A549 (cell line): Measurements from ENCODE around the gene TMEM174.

Source experiments
- CEBPB ChIP-seq, 2 experiments: fragments of >200 bp in 1 of 2; sonication (Bioruptor Twin) in 1 of 2; formaldehyde crosslinking in 1 of 2; IDR thresholded peaks; 2 replicates each; pipeline ENCODE4 v1.6.1; 2012 to 2016
- CHD2 ChIP-seq: fragments of 150-350 bp; IDR thresholded peaks from 2 replicates; pipeline ENCODE4 v1.6.1; 2014; ENCODE audit warnings: low read length; ENCODE audit not compliant: partially characterized antibody
- CTCF ChIP-seq: fragments of >200 bp; sonication (Bioruptor Twin); formaldehyde crosslinking; IDR thresholded peaks from 3 replicates; pipeline ENCODE4 v1.5.1; 2016
- EHMT2 ChIP-seq: fragments of 200-600 bp; sonication (generic); IDR thresholded peaks from 2 replicates; pipeline ENCODE4 v1.6.1; 2016; ENCODE audit warnings: antibody characterized with exemption, low read depth, mild to moderate bottlenecking, moderate library complexity
- EP300 ChIP-seq, 2 experiments: fragments of >200 bp; sonication (Bioruptor Twin); formaldehyde crosslinking; IDR thresholded peaks; 2 replicates in 1 of 2; 3 replicates in 1 of 2; pipeline ENCODE4 v1.6.1; 2016 to 2017
- FOSB ChIP-seq: fragments of 250-450 bp; sonication (Bioruptor Pico); IDR thresholded peaks from 2 replicates; pipeline ENCODE4 v1.5.0; 2020; ENCODE audit warnings: mild to moderate bottlenecking, moderate library complexity
- JUN ChIP-seq, 2 experiments: fragments of >200 bp; sonication (Bioruptor Twin); formaldehyde crosslinking; IDR thresholded peaks; 2 replicates in 1 of 2; 3 replicates in 1 of 2; pipeline ENCODE4 v1.6.1; 2016 to 2017
- POLR2A ChIP-seq: IDR thresholded peaks from 2 replicates; pipeline ENCODE4 v1.6.1; 2012; ENCODE audit warnings: mild to moderate bottlenecking, low read length
- POLR2AphosphoS2 ChIP-seq: conservative IDR thresholded peaks from 2 replicates; pipeline ENCODE4 v1.6.1; 2012; ENCODE audit warnings: low read length, improper control_type of control experiment, inconsistent platforms
- RAD21 ChIP-seq, 2 experiments: fragments of >200 bp in 1 of 2; sonication (Bioruptor Twin) in 1 of 2; formaldehyde crosslinking in 1 of 2; IDR thresholded peaks in 1 of 2; conservative IDR thresholded peaks in 1 of 2; 2 replicates in 1 of 2; 3 replicates in 1 of 2; pipeline ENCODE4 v1.6.1; 2012 to 2018; ENCODE audit warnings: inconsistent platforms in 1 of 2
- RCOR1 ChIP-seq: fragments of 150-350 bp; IDR thresholded peaks from 2 replicates; pipeline ENCODE4 v1.6.1; 2014; ENCODE audit warnings: antibody characterized with exemption, low read length, low read depth
- RFX5 ChIP-seq: fragments of 450-650 bp; IDR thresholded peaks from 2 replicates; pipeline ENCODE4 v1.7.1; 2014; ENCODE audit warnings: antibody characterized with exemption, mild to moderate bottlenecking, moderate library complexity
- USF2 ChIP-seq: fragments of 450-650 bp; IDR thresholded peaks from 2 replicates; pipeline ENCODE4 v1.6.1; 2014; ENCODE audit warnings: antibody characterized with exemption

GRCh38 chr5:73197637-73198257 lies 24.8 kb downstream of the TMEM174 start:
- TF ChIP-seq FOSB (CRISPR knock-in tag) (no peak), POLR2AphosphoS2 (no peak), RAD21 (conservative IDR thresholded peaks at IDR 0.05 in 1 of 2, IDR thresholded peaks at IDR 0.05 in 1 of 2) (no peak), CHD2 (no peak), POLR2A (no peak), RCOR1 (no peak), EHMT2 (no peak), CTCF (no peak), JUN (IDR thresholded peaks at IDR 0.05) (no peak), USF2 (no peak), RFX5 (no peak), CEBPB (IDR thresholded peaks at IDR 0.05) (no peak), EP300 (IDR thresholded peaks at IDR 0.05) (no peak)
